Hematopoietic multipotent progenitor cell treated with erythropoietin and hydrocortisone succinate and interleukin-3 and kit ligand, for 4 days (in vitro differentiated cells): ENCODE data around the gene NDUFAF2.
"Not testable (repeated sequence)": the region's sequence is repeated elsewhere in the genome, so short reads cannot be mapped to it uniquely, and the experiment has no call there.

ENCODE experiments used
- DNase-seq: peaks from one replicate; pipeline ENCODE4 v3.0.0-alpha.2; 2015

The NDUFAF2 gene

DNA sequence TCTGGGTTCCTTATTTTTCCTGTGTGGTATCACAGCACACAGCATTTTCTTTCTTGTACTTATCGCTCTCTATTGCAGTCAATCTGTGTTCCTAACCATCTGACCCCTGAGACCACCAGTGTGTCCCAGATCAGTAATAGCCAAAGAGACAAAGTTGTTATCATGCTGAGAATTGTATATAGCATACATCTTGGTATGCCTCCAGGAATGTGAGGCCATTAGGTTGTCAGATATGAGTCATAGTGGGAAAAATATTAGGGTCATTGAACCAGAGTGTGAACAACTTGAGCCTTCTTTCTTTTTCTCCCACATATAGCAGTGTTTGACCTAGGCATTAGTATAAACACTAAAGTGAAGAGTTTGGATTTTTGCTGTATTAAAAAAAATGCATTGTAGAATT lies 106.3 kb downstream of the NDUFAF2 start:
- no peak for DNase-seq

DNA sequence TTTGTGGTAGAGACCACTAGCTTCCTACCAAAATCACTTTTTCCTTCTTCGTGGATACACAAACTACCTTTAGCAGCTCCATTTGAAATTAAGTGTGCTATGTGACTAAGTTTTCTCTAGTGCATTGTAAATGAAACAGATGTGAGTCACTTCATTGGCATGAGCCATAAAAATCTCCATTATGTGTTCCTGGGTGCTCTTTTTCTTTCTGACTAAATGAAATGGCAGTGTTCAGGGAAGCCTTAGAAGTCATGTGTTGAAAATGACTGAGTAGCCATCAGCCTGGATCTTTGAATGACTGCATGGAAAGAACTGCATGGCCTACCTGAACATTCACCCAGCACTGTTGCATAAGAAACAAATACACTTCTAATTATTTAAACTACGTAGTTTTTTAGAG lies 107.9 kb downstream of the NDUFAF2 start:
- no peak for DNase-seq

DNA sequence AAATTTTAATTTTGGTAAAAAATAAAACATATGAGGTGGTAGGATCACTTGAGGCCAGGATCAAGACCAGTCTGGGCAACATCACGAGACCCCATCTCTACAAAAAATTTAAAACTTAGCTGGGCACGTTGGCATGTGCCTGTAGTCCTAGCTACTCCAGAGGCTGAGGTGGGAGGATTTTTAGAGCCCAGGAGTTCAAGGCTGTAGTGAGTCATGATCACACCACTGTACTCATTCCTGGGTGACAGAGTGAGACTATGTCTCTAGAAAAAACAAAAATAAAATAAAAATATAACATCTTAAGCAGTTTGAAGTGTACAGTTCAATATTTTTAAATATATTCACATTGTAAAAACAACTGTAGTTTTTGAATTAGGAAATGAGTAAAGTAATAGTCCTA lies 108.9 kb downstream of the NDUFAF2 start:
- no peak for DNase-seq

DNA sequence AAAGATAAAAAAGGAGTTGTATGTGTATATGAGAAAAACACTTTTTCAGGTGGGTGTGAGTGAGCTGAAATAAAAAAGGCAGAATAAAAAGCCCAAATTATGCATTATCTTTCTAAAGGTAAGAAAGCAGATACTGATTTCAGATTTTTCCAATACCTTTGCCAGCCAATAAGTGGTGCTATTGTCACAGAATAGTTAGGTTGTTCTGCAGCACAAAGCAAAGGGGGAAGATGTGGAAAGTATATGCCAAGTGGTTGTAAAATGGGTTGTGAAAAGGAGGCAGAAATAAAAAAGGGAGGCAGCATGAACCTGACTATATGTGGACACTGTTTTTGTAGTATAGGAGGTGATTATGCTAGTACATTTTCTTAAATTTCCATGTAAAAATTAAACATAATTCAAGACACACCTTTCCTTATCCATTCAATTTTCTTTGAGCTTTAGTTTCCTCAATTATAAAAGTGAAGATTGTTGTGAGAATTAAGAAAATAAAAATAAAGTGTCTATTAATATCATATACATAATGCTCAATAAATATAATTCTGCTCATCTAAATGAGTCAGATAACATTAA lies 110.5 kb downstream of the NDUFAF2 start:
- DNase-seq: peak; percentile 79

DNA sequence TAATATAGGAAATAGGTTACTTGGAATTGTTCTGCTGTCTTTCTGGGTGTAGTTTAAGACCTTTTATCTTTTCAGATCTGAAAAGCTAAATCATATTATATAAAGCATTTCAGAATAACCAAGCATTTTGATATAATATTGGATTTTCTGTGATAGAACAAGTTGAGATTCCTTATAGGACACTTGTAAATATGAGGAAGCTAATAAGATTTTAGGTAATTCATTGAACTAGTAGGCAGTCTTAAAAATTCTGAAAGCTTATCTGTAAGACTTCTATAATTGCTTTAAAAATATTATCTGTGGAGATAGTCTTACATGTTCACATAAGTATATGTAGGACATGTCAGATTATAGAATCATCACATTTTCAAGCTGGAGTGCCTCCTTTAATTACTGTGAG lies 114.5 kb downstream of the NDUFAF2 start:
- no peak for DNase-seq

DNA sequence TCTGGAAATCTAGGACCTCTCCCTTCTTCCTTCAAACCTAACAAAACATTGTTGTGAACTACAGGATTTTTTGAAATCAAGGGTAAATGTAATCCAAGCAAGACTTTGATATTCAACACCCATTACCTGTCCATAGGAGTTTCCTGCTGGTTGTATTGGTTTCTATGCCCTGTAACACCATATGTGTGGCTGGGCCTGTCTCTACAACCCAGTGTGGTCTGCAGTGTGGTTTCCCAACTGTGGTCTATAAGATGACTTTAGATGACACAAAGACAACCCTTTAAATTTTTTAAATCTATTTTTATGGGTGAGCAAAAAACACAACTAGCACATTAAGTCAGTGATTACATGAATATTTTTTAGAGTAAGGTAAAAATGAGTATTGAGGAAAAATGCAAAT lies 124.1 kb downstream of the NDUFAF2 start:
- DNase-seq: peak; percentile 27

DNA sequence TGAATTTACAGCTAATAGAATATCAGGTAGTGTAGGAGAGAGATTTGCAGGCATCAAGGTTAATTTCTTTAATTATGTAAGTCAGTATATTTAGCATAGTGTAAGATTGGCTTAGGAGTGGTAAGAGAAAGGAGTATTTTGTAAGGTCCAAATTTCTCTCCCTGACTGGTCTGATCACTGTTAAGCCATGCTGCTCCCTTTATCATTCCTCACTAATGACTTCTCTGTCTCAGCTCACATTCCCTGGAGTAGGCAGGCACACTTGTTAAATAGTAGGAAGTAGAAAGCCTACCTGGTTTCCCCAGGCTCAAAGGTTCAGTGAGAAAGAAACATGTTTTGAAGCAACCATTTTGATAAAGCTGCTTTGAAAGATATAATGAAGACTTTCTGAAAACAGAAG lies 126.5 kb downstream of the NDUFAF2 start:
- no peak for DNase-seq

DNA sequence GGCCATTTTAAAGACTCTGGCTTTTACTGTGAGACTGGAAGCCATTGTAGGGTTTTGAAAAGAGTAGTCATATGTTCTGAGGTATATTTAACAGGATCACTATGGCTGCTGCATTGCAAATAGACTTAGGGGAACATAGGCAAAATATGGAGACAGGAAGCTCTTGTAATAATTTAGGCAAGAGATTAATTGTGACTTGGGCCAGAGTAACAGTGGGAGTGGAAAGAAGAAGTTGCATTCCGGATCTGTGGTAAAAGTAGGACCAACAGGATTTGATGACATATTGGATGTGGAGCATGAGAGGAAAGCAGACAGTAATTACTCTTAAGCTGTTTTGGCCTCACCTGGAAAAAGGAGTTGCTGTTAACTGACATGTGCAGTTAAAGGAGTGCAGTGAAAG lies 131.6 kb downstream of the NDUFAF2 start:
- no peak for DNase-seq

DNA sequence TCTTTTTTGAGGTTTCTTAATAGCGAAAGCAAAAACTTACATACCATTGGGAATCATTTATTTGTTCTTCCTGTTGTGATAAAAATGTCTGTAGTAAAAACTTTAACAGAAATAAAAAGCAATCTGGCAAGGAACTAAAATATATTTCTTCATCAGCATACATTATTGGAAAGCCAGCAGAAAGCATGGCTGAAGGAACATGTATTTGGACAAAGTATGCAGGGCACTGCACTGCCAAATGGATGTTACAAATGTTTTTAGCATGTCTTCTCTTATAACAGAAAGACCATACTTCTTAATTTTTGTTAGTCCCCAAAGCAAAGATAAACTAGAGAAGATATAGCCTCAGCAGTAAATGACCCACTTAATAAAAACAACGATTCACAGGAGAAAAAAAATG lies 136.7 kb downstream of the NDUFAF2 start:
- no peak for DNase-seq

DNA sequence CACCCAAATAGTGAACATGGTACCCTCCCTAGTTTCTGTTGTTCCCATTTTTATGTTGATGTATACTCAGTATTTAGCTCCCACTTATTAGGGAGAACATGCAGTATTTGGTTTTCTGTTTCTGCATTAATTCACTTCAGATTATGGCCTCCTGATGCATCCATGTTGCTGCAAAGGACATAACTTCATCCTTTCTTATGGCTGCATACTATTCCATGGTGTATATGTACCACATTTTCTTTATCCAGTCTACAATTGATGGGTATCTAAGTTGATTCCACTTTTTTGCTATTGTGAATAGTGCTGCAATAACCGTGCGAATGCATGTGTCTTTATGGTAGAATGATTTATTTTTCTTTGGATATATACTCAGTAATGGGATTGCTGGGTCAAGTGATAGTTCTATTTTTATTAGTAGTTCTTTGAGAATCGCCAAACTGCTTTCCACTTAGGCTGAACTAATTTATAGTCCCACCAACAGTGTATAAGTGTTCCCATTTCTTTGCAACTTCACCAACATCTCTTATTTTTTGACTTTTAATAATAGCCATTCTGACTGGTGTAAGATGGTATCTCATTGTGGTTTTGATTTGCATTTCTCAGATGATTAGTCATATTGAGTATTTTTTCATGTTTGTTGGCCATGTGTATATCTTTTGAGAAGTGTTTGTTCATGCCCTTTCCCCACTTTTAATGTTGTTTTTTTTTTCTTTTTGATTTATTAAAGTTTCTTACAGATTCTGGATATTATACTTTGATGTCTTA lies 137.7 kb downstream of the NDUFAF2 start:
- no peak for DNase-seq

DNA sequence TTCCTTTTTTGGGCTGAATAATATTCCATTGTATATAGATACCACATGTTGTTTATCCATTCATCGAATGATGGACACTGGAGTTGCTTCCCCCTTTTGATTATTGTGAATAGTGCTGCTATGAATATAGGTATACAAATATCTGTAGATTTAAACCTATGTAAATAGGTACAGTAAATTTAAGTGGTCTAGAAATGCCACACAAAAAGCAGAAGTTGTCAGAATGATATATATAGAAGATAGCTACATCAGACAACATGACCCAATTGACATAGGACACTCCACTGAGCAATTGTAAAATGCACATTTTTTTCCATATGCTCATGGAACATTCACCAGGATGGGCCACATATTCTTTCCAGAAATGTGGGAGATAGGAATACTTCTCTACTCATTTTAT lies 139.7 kb downstream of the NDUFAF2 start:
- peak; percentile 47 for DNase-seq

DNA sequence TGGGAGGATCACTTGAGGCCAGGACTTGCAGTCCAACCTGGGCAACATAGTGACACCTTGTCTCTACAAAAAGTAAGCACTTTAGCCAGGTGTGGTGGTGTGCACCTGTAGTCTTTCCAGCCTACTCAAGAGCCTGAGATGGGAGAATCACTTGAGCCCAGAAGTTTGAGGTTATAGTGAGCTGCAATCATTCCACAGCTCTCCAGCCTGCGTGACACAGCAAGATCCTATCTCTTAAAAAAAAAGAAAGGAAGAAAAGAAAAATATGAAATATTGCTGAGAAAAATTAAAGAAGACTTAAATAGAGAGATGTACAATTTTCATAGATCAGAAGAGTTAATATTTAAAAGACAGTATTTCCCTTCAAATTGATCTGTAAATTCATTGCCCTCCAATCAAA lies 140.9 kb downstream of the NDUFAF2 start:
- DNase-seq: peak; percentile 17

DNA sequence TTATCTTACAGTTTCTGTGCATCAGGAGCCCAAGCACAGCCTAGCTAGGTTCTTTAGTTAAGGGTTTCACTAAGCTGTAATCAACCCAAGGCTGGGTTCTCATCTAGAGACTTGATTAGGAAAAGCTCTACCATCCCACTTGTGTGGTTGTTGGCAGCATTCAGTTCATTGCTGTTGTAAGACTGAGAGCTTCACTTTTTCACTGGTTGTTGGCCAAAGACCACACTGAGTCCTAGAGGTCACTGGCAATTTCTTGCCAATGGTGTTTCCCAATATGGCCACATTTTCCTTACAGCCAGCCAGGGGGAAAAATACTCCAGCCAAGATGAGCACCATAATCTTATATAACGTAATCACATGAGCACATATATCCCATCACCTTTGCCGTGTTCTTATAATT lies 142.9 kb downstream of the NDUFAF2 start:
- DNase-seq: no peak

DNA sequence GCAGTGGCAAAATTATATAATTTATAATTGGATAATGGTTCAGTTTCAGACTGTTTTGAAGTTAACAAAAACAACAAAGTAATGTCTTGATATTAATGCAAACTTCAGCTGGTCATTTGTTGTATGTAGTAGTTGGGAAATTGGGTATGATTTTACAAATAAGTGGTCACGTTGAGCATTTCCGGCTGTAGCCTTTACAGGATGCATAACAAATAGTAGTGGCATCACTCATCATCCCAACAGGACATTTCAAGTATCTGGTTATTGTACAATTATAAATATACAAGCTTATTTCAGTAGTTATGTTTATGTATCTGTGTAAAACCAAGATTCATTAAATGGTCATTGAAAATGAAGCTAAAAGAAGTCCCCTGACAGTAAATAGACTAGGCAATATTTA lies 144.3 kb downstream of the NDUFAF2 start:
- no peak for DNase-seq

DNA sequence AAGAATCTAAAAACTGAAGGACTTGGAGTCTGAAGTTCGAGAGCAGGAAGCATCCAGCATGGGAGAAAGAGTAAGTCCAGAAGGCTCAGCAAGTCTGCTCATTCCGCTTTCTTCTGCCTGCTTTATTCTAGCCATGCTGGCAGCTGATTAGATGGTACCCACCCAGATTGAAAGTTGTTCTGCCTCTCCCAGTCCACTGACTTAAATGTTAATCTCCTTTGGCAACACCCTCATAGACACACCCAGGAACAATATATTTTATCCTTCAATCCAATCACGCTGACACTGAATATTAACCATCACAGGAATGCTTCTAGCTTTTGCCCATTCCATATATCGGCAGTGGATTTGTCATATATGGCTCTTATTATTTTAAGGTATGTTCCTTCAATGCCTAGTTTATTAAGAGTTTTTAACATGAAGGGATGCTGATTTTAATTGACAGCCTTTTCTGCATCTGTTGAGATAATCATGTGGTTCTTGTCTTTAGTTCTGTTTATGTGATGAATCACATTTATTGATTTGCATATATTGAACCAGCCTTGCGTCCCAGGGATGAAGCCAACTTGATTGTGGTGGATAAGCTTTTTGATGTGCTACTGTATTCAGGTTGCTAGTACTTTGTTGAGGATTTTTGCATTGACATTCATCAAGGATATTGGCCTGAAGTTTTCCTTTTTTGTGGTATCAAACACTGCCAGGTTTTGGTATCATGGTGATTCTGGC lies 148.2 kb downstream of the NDUFAF2 start:
- DNase-seq: not testable (repeated sequence)

DNA sequence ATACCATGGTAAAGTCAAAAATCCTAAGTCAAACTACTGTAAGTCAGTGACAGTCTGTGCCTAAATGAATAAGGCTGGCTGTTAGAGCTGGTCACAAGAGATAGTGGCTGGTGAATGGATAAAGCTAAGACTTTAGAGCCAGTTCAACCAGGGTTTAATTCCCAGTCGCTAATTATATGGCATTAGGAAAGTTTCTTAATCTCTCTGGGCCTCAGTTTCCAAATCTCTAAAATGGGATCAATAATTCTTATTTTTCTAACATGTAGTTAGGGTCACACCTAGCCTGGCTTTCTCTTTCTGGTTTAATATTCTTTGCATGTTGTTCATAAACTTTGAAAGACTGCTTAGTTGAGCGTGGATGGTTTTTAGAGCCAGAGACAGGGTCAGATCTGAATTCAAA lies 152.5 kb downstream of the NDUFAF2 start:
- DNase-seq: peak; percentile 22

DNA sequence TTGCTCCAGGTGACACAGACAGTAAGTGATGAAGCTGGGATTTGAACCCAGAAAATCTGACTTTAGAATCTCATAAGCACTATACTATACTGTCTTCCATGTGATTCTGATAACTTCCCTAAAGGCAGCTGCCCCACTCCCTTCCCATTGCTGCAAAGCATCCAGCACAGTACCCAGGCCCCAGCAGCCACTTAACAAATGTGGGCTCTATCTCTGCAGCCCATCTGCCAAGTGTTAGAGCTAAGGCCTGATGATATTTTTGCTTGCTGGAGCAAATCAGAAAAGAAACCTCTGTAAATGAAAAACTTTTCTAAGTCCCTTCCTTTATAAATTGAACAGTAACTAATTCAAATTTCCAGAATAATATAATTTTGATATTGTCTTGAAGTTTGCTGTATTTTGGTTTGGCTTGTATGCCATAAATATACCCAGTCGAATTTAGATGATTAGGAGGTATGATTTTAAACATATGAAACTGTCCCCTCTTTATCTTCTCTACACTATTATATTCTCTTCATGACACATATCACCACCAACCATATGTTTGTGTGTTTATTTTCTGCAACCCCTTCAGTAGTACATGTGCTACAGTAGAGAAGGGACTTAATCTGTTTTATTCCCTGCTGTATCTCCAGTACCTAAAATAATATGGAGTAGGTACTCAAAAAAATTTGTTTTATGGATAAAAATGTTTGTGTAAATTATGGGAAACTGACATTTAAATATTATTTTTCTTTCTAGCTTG lies 153.4 kb downstream of the NDUFAF2 start:
- DNase-seq: peak; percentile 86

DNA sequence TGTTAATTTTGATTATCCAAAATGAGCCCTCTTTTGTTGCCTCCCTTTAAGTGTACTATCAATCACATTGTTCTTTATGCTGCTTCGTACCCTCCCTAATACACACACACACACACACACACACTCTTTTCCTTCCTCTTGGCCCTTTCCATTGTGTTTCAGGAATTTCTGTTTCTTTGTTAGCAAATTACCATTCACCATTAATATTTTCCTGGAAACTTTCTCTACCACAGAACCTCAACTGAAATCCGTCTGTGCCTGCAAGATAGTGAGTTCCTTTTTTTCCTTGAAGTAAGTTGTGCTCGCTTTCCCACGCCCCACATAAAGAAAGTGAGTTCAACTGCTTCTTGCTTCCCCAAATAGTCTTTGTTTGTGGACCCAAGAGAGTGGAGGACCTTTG lies 155.4 kb downstream of the NDUFAF2 start:
- DNase-seq: peak; percentile 89

DNA sequence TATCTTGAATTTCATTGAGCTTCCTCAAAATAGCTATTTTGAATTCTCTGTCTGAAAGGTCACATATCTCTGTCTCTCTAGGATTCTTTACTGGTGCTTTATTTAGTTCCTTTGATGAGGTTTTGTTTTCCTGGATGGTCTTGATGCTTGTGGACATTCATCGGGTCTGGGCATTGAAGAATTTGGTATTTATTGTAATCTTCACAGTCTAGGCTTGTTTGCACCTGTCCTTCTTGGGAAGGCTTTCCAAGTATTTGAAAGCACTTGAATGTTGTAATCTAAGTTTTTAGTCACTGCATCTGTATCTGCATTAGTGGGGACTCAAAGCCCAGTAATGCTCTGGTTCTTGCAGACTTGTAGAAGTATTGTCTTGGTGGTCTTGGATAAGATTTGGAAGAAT lies 169.4 kb downstream of the NDUFAF2 start:
- no peak for DNase-seq

DNA sequence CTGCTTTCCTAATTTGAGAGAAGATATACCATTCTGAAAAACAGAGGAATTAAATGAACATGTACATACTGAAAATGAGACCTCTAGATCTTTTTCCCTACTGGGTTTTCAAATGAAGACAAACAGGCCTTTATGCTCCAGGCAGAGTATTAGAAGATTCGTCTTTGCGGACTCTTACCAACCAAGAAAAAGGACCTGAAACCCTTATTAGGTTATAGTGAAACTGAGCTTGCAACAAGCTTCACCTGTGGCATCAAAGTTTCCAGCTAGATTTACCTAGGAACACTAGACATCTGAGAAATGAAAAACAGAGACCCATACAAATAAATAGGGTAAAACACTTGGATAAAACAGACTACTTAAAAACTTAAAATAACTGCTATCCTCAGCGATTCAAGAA lies 171.0 kb downstream of the NDUFAF2 start:
- DNase-seq: no peak

DNA sequence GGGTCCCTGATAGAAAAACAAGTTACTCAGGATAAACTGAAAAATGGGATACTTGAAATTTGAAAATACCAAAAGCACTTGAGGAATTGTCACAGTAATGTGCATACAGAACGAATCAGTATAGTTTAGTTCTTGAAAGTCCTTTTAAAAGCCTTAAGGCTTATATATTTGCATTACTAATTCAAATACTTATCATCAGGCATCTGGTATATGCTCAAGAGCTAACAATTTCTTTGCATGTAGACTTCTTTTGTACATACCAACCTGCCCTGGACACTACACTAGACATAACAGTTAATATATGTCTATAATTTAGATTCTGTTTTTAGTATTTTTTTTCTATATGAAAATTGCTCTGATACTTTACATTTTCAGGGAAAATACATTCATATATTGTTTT lies 174.1 kb downstream of the NDUFAF2 start:
- no peak for DNase-seq

DNA sequence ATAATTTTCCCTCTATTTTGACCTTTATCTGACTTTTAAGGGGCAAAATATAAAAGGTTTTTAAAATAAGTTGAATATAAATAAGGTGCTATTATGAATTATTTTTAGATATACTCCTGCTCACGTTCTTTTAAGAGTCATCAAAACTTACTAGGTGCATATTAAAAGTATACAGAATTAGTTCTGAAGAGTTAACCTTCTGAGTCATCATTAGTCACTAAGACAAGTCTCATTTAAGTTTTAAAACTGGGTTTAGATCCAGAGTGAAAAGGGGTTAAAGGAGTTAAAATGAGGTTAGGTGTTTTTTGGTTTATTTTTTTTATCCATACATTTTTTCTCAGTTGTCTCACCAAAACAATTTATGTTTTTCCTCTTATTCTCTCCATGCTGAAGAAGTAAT lies 175.5 kb downstream of the NDUFAF2 start:
- no peak for DNase-seq

DNA sequence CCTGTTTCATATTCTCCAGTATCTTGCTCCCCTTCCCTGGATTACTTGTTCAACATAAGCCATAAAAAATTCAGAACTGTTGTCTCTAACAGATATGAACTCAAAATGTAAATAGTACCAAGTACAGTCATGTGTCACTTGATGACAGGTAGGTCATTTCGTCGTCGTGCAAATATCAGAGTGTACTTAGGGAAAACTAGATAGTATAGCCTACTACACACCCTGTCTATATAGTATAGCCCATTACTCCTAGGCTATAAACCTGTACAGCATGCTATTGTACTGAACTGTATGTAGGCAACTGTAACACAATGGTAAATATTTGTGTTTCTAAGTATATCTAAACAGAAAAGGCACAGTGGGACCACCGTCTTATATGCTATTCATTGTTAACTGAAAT lies 178.1 kb downstream of the NDUFAF2 start:
- no peak for DNase-seq

DNA sequence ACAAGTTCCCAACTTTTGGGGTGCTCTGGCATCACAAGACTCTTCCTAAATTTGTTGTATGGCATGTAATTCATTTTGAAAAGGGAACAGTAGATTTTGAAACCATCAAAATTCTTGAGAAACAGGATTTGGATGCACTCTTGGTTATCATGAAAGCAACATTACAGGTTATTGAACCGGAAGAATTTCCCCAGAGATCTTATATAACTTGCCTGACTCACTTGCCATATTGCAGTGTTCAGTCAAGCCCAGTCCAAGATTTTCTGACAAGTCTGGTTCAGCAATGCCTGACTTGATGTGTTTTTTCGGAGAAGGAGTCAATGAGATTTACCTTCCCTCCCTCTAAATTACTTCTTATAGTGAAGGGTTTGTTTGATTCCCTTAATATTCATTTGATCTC lies 185.3 kb downstream of the NDUFAF2 start:
- no peak for DNase-seq
